ENCODE data around the gene PRTG. TPM values are rescaled to one million over a fixed set of nuclear protein-coding genes. Genes with fewer than 3 reads are reported as not detected.

The PRTG gene
- total and polyA plus RNA-seq, 2 of the 13 experiments (the other 11 are each of a cell fraction or from before 2014, with no cell fraction given), result 13.2 to 22.3 TPM

GRCh38 chr15:55742927-55743728 lies at the start of gene PRTG (continued):
- TF ChIP-seq ZNF709 (CRISPR knock-in tag; IDR thresholded peaks at IDR 0.05) (no peak), ZNF136 (CRISPR knock-in tag; IDR thresholded peaks at IDR 0.05; ENCODE audit: low read depth) (no peak), GABPB1 (CRISPR knock-in tag; IDR thresholded peaks at IDR 0.05) (peak; percentile 80), ZNF567 (CRISPR knock-in tag; IDR thresholded peaks at IDR 0.05; ENCODE audit: borderline replicate concordance) (no peak), ZNF740 (CRISPR knock-in tag; IDR thresholded peaks at IDR 0.05) (no peak; the same call in 1 of the 2 replicates), ZNF563 (CRISPR knock-in tag; IDR thresholded peaks at IDR 0.05) (peak; percentile 9; the same call in 1 of the 2 replicates), MATR3 (CRISPR knock-in tag; IDR thresholded peaks at IDR 0.05) (no peak), CENPT (CRISPR knock-in tag; IDR thresholded peaks at IDR 0.05; ENCODE audit: low read depth) (peak; percentile 65; the same call in 1 of the 2 replicates), ELK4 (CRISPR knock-in tag; IDR thresholded peaks at IDR 0.05; ENCODE audit: borderline replicate concordance) (no peak), TFAP4 (IDR thresholded peaks at IDR 0.05; ENCODE audit: borderline replicate concordance, low read depth) (peak; percentile 75; the same call in 1 of the 2 replicates), FOXO4 (CRISPR knock-in tag; conservative IDR thresholded peaks at IDR 0.05) (no peak), JUNB (CRISPR knock-in tag; IDR thresholded peaks at IDR 0.05; ENCODE audit: borderline replicate concordance) (no peak), BRF2 (CRISPR knock-in tag; IDR thresholded peaks at IDR 0.05) (no peak), TCF7 (IDR thresholded peaks at IDR 0.05; ENCODE audit: low read depth) (no peak; the same call in 1 of the 2 replicates), ATF7-NPFF (CRISPR knock-in tag; IDR thresholded peaks at IDR 0.05; ENCODE audit: low read depth) (peak; percentile 71), THRA (CRISPR knock-in tag; IDR thresholded peaks at IDR 0.05; ENCODE audit: borderline replicate concordance) (peak; percentile 78), ZNF691 (CRISPR knock-in tag; IDR thresholded peaks at IDR 0.05; ENCODE audit: borderline replicate concordance, low read depth) (peak; percentile 68; the same call in 1 of the 2 replicates), ZNF839 (CRISPR knock-in tag; IDR thresholded peaks at IDR 0.05; ENCODE audit: borderline replicate concordance) (no peak)

Measured in HepG2 (cell line).